ENCODE data around the gene TRAF3IP3.

TRAF3IP3 gene

GRCh38 chr1:209733409-209734192 lies 22.3 kb upstream of the TRAF3IP3 start:
- DNase-seq (ENCODE audit: low spot score): no peak
- in situ Hi-C loops (cut with MboI; ENCODE audit: low pct_unique_long_range_greater_than_20kb, low sequenced_read_pairs, unreplicated experiment): no loop called here
- no peak for TF ChIP-seq CTCF (IDR thresholded peaks at IDR 0.05; ENCODE audit: extremely low read depth, insufficient read depth, missing control alignments)

- no peak for TF ChIP-seq CTCF (IDR thresholded peaks at IDR 0.05; ENCODE audit: extremely low read depth, insufficient read depth, missing control alignments)
- in situ Hi-C loops (cut with MboI; ENCODE audit: low pct_unique_long_range_greater_than_20kb, low sequenced_read_pairs, unreplicated experiment): no loop called here
These were observed 19.2 kb upstream of the TRAF3IP3 start for GRCh38 chr1:209736490-209737117.

GRCh38 chr1:209737118-209737505 lies 18.7 kb upstream of the TRAF3IP3 start:
- TF ChIP-seq CTCF (IDR thresholded peaks at IDR 0.05; ENCODE audit: extremely low read depth, insufficient read depth, missing control alignments): no peak
- no peak for DNase-seq (ENCODE audit: low spot score)
- in situ Hi-C loops (cut with MboI; ENCODE audit: low pct_unique_long_range_greater_than_20kb, low sequenced_read_pairs, unreplicated experiment): no loop called here

More at GRCh38 chr1:209736490-209737117, 19.2 kb upstream of the TRAF3IP3 start:
- DNase-seq (ENCODE audit: low spot score): no peak

GRCh38 chr1:209738270-209738669 lies 17.6 kb upstream of the TRAF3IP3 start:
- DNase-seq (ENCODE audit: low spot score): no peak
- in situ Hi-C loops (cut with MboI; ENCODE audit: low pct_unique_long_range_greater_than_20kb, low sequenced_read_pairs, unreplicated experiment): no loop called here
- no peak for TF ChIP-seq CTCF (IDR thresholded peaks at IDR 0.05; ENCODE audit: extremely low read depth, insufficient read depth, missing control alignments)

GRCh38 chr1:209741193-209741592 lies 14.7 kb upstream of the TRAF3IP3 start:
- in situ Hi-C loops (cut with MboI; ENCODE audit: low pct_unique_long_range_greater_than_20kb, low sequenced_read_pairs, unreplicated experiment): no loop called here
- TF ChIP-seq CTCF (IDR thresholded peaks at IDR 0.05; ENCODE audit: extremely low read depth, insufficient read depth, missing control alignments): no peak
- DNase-seq (ENCODE audit: low spot score): no peak

- TF ChIP-seq CTCF (IDR thresholded peaks at IDR 0.05; ENCODE audit: extremely low read depth, insufficient read depth, missing control alignments): no peak
These were observed 14.0 kb upstream of the TRAF3IP3 start for GRCh38 chr1:209741889-209742288.

More at GRCh38 chr1:209741889-209742288, 14.0 kb upstream of the TRAF3IP3 start:
- no peak for DNase-seq (ENCODE audit: low spot score)
- in situ Hi-C loops (cut with MboI; ENCODE audit: low pct_unique_long_range_greater_than_20kb, low sequenced_read_pairs, unreplicated experiment): no loop called here
